ENCODE measurements around the gene CHAT.

GRCh38 chr10:49661140-49661856 lies 47.5 kb downstream of the CHAT start:
- TF ChIP-seq CTCF (conservative IDR thresholded peaks at IDR 0.05; ENCODE audit: low read length) (no peak), EZH2phosphoT487 (IDR thresholded peaks at IDR 0.05; ENCODE audit: borderline replicate concordance) (no peak)
